IMR-90 (cell line): ENCODE results near the gene NXN. TPM values are rescaled to one million over a fixed set of nuclear protein-coding genes. Genes with fewer than 3 reads are reported as not detected.

Experiments
- ATAC-seq: fragments of 200-7000 bp; cut with Tn5 transposase; 2 replicates; pipeline ENCODE4 v1.9.1; 2020; ENCODE audit warnings: low read depth, mild to moderate bottlenecking, moderate library complexity
- BruUV-seq: library from RNA; stranded (reverse); fragments of 400-500 nt; replicated peaks from 2 replicates; lab custom pipeline; 2021; lab: Mats Ljungman, UMichigan
- CTCF ChIA-PET: fragments of 300-600 bp; formaldehyde crosslinking; extraction: SDS; loops from one replicate; lab custom pipeline; 2021; ENCODE audit warnings: antibody characterized with exemption; lab: Yijun Ruan, JAX
- POLR2A ChIA-PET: fragments of 300-600 bp; sonication (Branson Sonifier 250); formaldehyde crosslinking; loops from one replicate; lab custom pipeline; 2022; ENCODE audit warnings: antibody characterized with exemption; ENCODE audit not compliant: unreplicated experiment; lab: Charles Lee
- DNase-seq: peaks from one replicate; pipeline ENCODE4 v3.0.0; 2013
- H2AFZ ChIP-seq: replicated peaks from 2 replicates; pipeline ENCODE3; 2013; ENCODE audit warnings: low read length, mild to moderate bottlenecking; ENCODE audit not compliant: poor library complexity
- H2AK5ac ChIP-seq: 2 replicates; pipeline ENCODE4 v1.6.1; 2013; ENCODE audit warnings: low read depth, low read length, inconsistent platforms
- H2AK9ac ChIP-seq: replicated peaks from 2 replicates; pipeline ENCODE3; 2013; ENCODE audit warnings: mild to moderate bottlenecking, low read depth, low read length, moderate library complexity; ENCODE audit not compliant: poor library complexity
- H2BK120ac ChIP-seq: 2 replicates; pipeline ENCODE4 v1.6.1; 2013; ENCODE audit warnings: low read depth, low read length, inconsistent platforms
- H2BK15ac ChIP-seq: 3 replicates; pipeline ENCODE4 v1.6.1; 2013; ENCODE audit warnings: low read depth, low read length, inconsistent platforms
- H2BK20ac ChIP-seq: 2 replicates; pipeline ENCODE4 v1.6.1; 2013; ENCODE audit warnings: low read depth, mild to moderate bottlenecking, inconsistent platforms, low read length, moderate library complexity
- H2BK5ac ChIP-seq: 2 replicates; pipeline ENCODE4 v1.6.1; 2013; ENCODE audit warnings: mild to moderate bottlenecking, low read depth, low read length, inconsistent platforms; ENCODE audit not compliant: poor library complexity, severe bottlenecking
- H3K14ac ChIP-seq: replicated peaks from 2 replicates; pipeline ENCODE4 v1.6.1; 2013; ENCODE audit warnings: low read depth, low read length, inconsistent platforms
- H3K18ac ChIP-seq: 2 replicates; pipeline ENCODE4 v1.6.1; 2013; ENCODE audit warnings: low read depth, low read length, control low read depth
- H3K23ac ChIP-seq: 2 replicates; pipeline ENCODE4 v1.6.1; 2013; ENCODE audit warnings: low read depth, low read length, inconsistent platforms
- H3K27ac ChIP-seq: 2 replicates; pipeline ENCODE4 v1.5.1; 2013; ENCODE audit warnings: mild to moderate bottlenecking, control low read depth, low read length; ENCODE audit not compliant: insufficient read depth
- H3K27me3 ChIP-seq: 2 replicates; pipeline ENCODE4 v1.6.1; 2013; ENCODE audit warnings: low read length; ENCODE audit not compliant: control insufficient read depth, insufficient read depth
- H3K36me3 ChIP-seq: 2 replicates; pipeline ENCODE4 v1.6.1; 2013; ENCODE audit warnings: low read length, mixed read lengths; ENCODE audit not compliant: control insufficient read depth, insufficient read depth
- H3K4ac ChIP-seq: 2 replicates; pipeline ENCODE4 v1.6.1; 2013; ENCODE audit warnings: low read depth, low read length, inconsistent platforms
- H3K4me1 ChIP-seq: 2 replicates; pipeline ENCODE4 v1.6.1; 2013; ENCODE audit warnings: low read length, mixed read lengths; ENCODE audit not compliant: control insufficient read depth, insufficient read depth
- H3K4me2 ChIP-seq: 2 replicates; pipeline ENCODE4 v1.6.1; 2013; ENCODE audit warnings: low read depth, mild to moderate bottlenecking, control low read depth, low read length, moderate library complexity
- H3K4me3 ChIP-seq: 2 replicates; pipeline ENCODE4 v1.5.1; 2013; ENCODE audit warnings: low read depth, mild to moderate bottlenecking, control low read depth, low read length, moderate library complexity; ENCODE audit not compliant: insufficient read depth
- H3K56ac ChIP-seq: 2 replicates; pipeline ENCODE4 v1.6.1; 2013; ENCODE audit warnings: low read length, inconsistent platforms; ENCODE audit not compliant: insufficient read depth; ENCODE audit errors: extremely low read depth
- H3K79me1 ChIP-seq, 2 experiments: 2 replicates each; pipeline ENCODE4 v1.6.1; 2013; ENCODE audit warnings: low read length in 2 of 2, inconsistent platforms in 1 of 2, low read depth in 1 of 2
- H3K9ac ChIP-seq: 2 replicates; pipeline ENCODE4 v1.6.1; 2013; ENCODE audit warnings: low read depth, low read length, control low read depth
- H3K9me1 ChIP-seq: 2 replicates; pipeline ENCODE4 v1.6.1; 2013; ENCODE audit warnings: low read length, inconsistent platforms; ENCODE audit not compliant: insufficient read depth
- H3K9me3 ChIP-seq: 2 replicates; pipeline ENCODE4 v1.6.1; 2013; ENCODE audit warnings: low read length; ENCODE audit not compliant: control insufficient read depth, insufficient read depth
- H4K20me1 ChIP-seq: 2 replicates; pipeline ENCODE4 v1.6.1; 2013; ENCODE audit warnings: low read length, inconsistent platforms; ENCODE audit not compliant: insufficient read depth
- H4K5ac ChIP-seq: 2 replicates; pipeline ENCODE4 v1.6.1; 2013; ENCODE audit warnings: mild to moderate bottlenecking, low read depth, low read length, control low read depth
- H4K8ac ChIP-seq, 2 experiments: 2 replicates each; pipeline ENCODE4 v1.6.1; 2013; ENCODE audit warnings: low read depth in 2 of 2, low read length in 2 of 2, control low read depth in 1 of 2, inconsistent platforms in 1 of 2
- H4K91ac ChIP-seq: 2 replicates; pipeline ENCODE4 v1.6.1; 2013; ENCODE audit warnings: low read depth, low read length, inconsistent platforms; ENCODE audit not compliant: insufficient read depth
- BHLHE40 ChIP-seq: fragments of 150-350 bp; IDR thresholded peaks from 2 replicates; pipeline ENCODE4 v1.6.1; 2016; ENCODE audit warnings: mild to moderate bottlenecking, low read depth, low read length
- CEBPB ChIP-seq: IDR thresholded peaks from 2 replicates; pipeline ENCODE4 v1.6.1; 2012; ENCODE audit warnings: low read depth, low read length, improper control_type of control experiment
- CHD1 ChIP-seq: IDR thresholded peaks from 2 replicates; pipeline ENCODE4 v1.6.1; 2012; ENCODE audit warnings: low read depth, low read length, improper control_type of control experiment
- ELK1 ChIP-seq: fragments of 150-350 bp; IDR thresholded peaks from 2 replicates; pipeline ENCODE4 v1.6.1; 2016; ENCODE audit warnings: low read depth, mild to moderate bottlenecking, low read length, moderate library complexity, borderline replicate concordance
- FOS ChIP-seq: fragments of 150-350 bp; IDR thresholded peaks from 2 replicates; pipeline ENCODE4 v1.6.1; 2016; ENCODE audit warnings: low read depth, low read length
- MAFK ChIP-seq: IDR thresholded peaks from 2 replicates; pipeline ENCODE4 v1.6.1; 2012; ENCODE audit warnings: low read depth, low read length, improper control_type of control experiment
- MAZ ChIP-seq: IDR thresholded peaks from 2 replicates; pipeline ENCODE4 v1.6.1; 2012; ENCODE audit warnings: low read depth, mild to moderate bottlenecking, low read length, improper control_type of control experiment, moderate library complexity, borderline replicate concordance
- MXI1 ChIP-seq: IDR thresholded peaks from 2 replicates; pipeline ENCODE4 v1.6.1; 2012; ENCODE audit warnings: low read depth, mild to moderate bottlenecking, low read length, moderate library complexity, borderline replicate concordance
- NFE2L2 ChIP-seq: fragments of 150-350 bp; IDR thresholded peaks from 2 replicates; pipeline ENCODE4 v1.6.1; 2016; ENCODE audit warnings: low read depth, mild to moderate bottlenecking, low read length
- POLR2A ChIP-seq: IDR thresholded peaks from 2 replicates; pipeline ENCODE4 v1.6.1; 2012; ENCODE audit warnings: mild to moderate bottlenecking, low read depth, low read length
- RAD21 ChIP-seq: IDR thresholded peaks from 2 replicates; pipeline ENCODE4 v1.6.1; 2012; ENCODE audit warnings: low read length, improper control_type of control experiment
- RCOR1 ChIP-seq: IDR thresholded peaks from 2 replicates; pipeline ENCODE4 v1.6.1; 2012; ENCODE audit warnings: mild to moderate bottlenecking, low read length, improper control_type of control experiment; ENCODE audit not compliant: insufficient replicate concordance
- RFX5 ChIP-seq: IDR thresholded peaks from 2 replicates; pipeline ENCODE4 v1.8.0; 2012; ENCODE audit warnings: low read depth, mild to moderate bottlenecking, low read length, moderate library complexity
- SMC3 ChIP-seq: fragments of 150-350 bp; IDR thresholded peaks from 2 replicates; pipeline ENCODE4 v1.6.1; 2016; ENCODE audit warnings: low read depth, mild to moderate bottlenecking, antibody characterized with exemption, low read length, moderate library complexity
- USF2 ChIP-seq: fragments of 150-350 bp; IDR thresholded peaks from 2 replicates; pipeline ENCODE4 v1.6.1; 2017; ENCODE audit warnings: mild to moderate bottlenecking, antibody characterized with exemption, low read length, low read depth
- WGBS, 2 experiments: methylation state at CpG; one replicate each; pipeline versions ENCODE4 v1.1.5 to v1.1.7; 2013; ENCODE audit warnings: missing lambda C conversion rate in 2 of 2; ENCODE audit not compliant: insufficient read length in 1 of 2; ENCODE audit errors: extremely low coverage in 2 of 2; 5-methylcytosine and 5-hydroxymethylcytosine counted together
- dilution Hi-C: fragments of 300-500 bp; cut with HindIII; formaldehyde crosslinking; loops from one replicate; pipeline ENCODE4 v1.14.3; 2018; ENCODE audit warnings: low sequenced_read_pairs; ENCODE audit not compliant: unreplicated experiment
- in situ Hi-C: fragments of 300-500 bp; cut with MboI; formaldehyde crosslinking; loops from 3 replicates; pipeline ENCODE4 v1.14.3; 2019; ENCODE audit warnings: low sequenced_read_pairs, inconsistent platforms, mixed read lengths
- intact Hi-C: fragments of 100-400 bp; cut with micrococcal nuclease; formaldehyde crosslinking; loops from 2 replicates; pipeline ENCODE4 v1.10.0; 2022
- polyA plus RNA-seq, 3 experiments: library from polyadenylated mRNA; depleted of rRNA; stranded (reverse); fragments of >200 nt; gene quantifications; 2 replicates each; pipeline ENCODE4 v1.2.3, GENCODE V29; 2012; ENCODE audit warnings: low replicate concordance in 1 of 3
- total RNA-seq: library from RNA; depleted of rRNA; stranded (reverse); fragments of >200 nt; gene quantifications from 2 replicates; pipeline ENCODE4 v1.2.3, GENCODE V29; 2012
- TF ChIP-seq, protein P1 (sequence below): conservative IDR thresholded peaks from 2 replicates; pipeline ENCODE4 v1.5.1; 2012; ENCODE audit warnings: mild to moderate bottlenecking, low read depth, low read length, improper control_type of control experiment

Gene NXN
- total and polyA plus RNA-seq, 2 of the 4 experiments (the other 2 are of a cell fraction) = 52.5 to 116 TPM

DNA sequence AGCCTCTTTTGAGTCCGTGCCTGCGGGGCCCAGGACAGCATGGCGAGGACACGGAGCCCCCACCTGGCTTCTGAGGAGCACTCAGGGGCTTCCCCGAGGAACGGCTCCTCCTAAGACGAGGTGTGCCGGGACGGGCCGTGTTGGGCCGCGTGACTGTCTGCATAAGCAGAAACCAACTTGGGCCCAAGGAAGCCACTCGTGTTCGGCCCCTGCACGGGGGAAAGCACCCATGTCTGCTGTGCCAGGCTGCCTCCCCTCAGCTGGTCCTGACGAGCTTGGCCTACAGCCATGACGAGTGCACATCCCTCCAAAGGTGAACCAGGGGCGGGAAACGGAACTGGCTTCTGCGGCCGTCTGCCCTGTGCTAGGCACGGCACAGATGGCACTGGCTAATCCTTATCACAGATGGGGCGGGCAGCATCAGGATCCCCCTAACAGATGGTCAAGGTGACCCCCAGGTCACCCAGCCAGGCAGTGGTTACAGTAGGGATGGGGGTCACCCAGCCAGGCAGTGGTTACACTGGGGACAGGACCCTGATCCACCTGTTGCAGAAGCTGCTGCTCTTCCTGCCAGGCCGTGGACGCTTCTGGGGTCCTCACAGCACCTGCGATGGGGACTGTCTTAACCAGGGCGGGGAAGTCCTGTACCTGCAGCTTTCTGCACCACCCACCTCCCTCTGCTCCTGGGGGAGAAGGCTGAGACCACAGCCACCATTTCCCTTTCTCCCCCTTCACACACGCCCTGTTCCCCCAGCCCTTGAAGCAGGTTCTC is 171.9 kb downstream of the NXN start:
- Histone ChIP-seq H3K4ac (no peak overlapping the region), H2BK20ac (no peak overlapping the region), H2AFZ (no peak overlapping the region), H4K8ac (no peak overlapping the region), H2BK120ac (no peak overlapping the region), H3K23ac (no peak overlapping the region), H2AK5ac (no peak overlapping the region), H4K91ac (no peak overlapping the region), H3K14ac (no peak overlapping the region), H3K4me1 (no peaks in the 10 kb centered on the region), H2AK9ac (no peak overlapping the region), H3K9me1 (peaks cover 7% of the 10 kb centered on the region; the same call in 1 of the 2 replicates), H3K18ac (no peak overlapping the region), H3K4me2 (no peak overlapping the region), H3K36me3 (peaks cover 63% of the 10 kb centered on the region), H3K4me3 (no peak overlapping the region), H3K27ac (no peak overlapping the region), H3K56ac (no peak overlapping the region), H4K5ac (no peak overlapping the region), H2BK5ac (no peak overlapping the region), H3K9me3 (no peaks in the 10 kb centered on the region), H3K27me3 (no peaks in the 10 kb centered on the region), H3K9ac (no peak overlapping the region), H4K20me1 (peaks cover 43% of the 10 kb centered on the region), H3K79me1 (peaks cover 10 to 26% of the 10 kb centered on the region in 2 experiments), H2BK15ac (no peak overlapping the region)
- DNase-seq = no peak
- 96% methylated on average over 19 of the region's 28 CpGs; no CpG with 5 or more reads in 1 of the 2 experiments for WGBS, 2 experiments
- BruUV-seq = no TSS peak
- in situ Hi-C loops (no loop called here), intact Hi-C loops (no loop called here), dilution Hi-C loops (no loop called here)
- POLR2A ChIA-PET = no interaction called here
- TF ChIP-seq NFE2L2 (no peak), MAFK (no peak), RCOR1 (no peak), MAZ (no peak), MXI1 (no peak), ELK1 (no peak), RAD21 (no peak), BHLHE40 (no peak), USF2 (no peak), CEBPB (no peak), POLR2A (no peak), CHD1 (no peak), FOS (no peak), SMC3 (no peak), RFX5 (no peak)
- TF ChIP-seq, protein P1, sequence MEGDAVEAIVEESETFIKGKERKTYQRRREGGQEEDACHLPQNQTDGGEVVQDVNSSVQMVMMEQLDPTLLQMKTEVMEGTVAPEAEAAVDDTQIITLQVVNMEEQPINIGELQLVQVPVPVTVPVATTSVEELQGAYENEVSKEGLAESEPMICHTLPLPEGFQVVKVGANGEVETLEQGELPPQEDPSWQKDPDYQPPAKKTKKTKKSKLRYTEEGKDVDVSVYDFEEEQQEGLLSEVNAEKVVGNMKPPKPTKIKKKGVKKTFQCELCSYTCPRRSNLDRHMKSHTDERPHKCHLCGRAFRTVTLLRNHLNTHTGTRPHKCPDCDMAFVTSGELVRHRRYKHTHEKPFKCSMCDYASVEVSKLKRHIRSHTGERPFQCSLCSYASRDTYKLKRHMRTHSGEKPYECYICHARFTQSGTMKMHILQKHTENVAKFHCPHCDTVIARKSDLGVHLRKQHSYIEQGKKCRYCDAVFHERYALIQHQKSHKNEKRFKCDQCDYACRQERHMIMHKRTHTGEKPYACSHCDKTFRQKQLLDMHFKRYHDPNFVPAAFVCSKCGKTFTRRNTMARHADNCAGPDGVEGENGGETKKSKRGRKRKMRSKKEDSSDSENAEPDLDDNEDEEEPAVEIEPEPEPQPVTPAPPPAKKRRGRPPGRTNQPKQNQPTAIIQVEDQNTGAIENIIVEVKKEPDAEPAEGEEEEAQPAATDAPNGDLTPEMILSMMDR = no peak
- no peak for ATAC-seq
- CTCF ChIA-PET = no interaction called here
